Measurements from ENCODE around the gene NLRC4.

DNA sequence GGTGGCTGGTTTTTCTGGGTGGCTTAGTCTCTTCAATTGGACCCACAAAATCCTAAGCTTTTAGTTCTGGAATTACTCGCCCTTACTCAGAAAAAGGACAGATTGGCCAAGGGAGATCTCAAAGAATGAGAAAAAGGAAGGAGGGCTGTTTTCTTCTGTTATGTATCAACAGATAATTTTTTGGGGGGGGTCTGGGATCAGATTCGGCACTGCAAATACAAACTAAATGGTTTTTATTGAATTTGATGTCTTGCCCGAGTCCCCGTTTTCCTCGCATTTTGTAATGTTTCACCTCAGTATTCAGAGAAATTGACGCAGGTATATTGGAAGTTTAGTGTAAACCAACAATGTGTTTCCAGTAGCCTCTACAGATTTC is 13.8 kb upstream of the NLRC4 start:
- TF ChIP-seq, protein P1, sequence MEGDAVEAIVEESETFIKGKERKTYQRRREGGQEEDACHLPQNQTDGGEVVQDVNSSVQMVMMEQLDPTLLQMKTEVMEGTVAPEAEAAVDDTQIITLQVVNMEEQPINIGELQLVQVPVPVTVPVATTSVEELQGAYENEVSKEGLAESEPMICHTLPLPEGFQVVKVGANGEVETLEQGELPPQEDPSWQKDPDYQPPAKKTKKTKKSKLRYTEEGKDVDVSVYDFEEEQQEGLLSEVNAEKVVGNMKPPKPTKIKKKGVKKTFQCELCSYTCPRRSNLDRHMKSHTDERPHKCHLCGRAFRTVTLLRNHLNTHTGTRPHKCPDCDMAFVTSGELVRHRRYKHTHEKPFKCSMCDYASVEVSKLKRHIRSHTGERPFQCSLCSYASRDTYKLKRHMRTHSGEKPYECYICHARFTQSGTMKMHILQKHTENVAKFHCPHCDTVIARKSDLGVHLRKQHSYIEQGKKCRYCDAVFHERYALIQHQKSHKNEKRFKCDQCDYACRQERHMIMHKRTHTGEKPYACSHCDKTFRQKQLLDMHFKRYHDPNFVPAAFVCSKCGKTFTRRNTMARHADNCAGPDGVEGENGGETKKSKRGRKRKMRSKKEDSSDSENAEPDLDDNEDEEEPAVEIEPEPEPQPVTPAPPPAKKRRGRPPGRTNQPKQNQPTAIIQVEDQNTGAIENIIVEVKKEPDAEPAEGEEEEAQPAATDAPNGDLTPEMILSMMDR (IDR thresholded peaks at IDR 0.05) = no peak
- TF ChIP-seq EP300 (IDR thresholded peaks at IDR 0.05) = no peak
